Thyroid gland (tissue), 4 donors: ENCODE measurements around the gene BLOC1S6.

ENCODE experiments used
- POLR2A ChIP-seq, 2 donors: fragments of 450-650 bp; IDR thresholded peaks; one replicate each; pipeline ENCODE4 v1.6.1; 2017; ENCODE audit warnings: antibody characterized with exemption in 2 of 2, mild to moderate bottlenecking in 2 of 2, moderate library complexity in 1 of 2
- TF ChIP-seq, protein P1 (sequence below), 6 experiments: fragments of 200-600 bp in 3 of 6; fragments of 450-650 bp in 3 of 6; sonication (generic) in 3 of 6; IDR thresholded peaks; one replicate each; pipeline ENCODE4 v1.5.1; 2016 to 2019; ENCODE audit warnings: antibody characterized with exemption in 6 of 6, mild to moderate bottlenecking in 2 of 6, inconsistent platforms in 1 of 6, moderate library complexity in 1 of 6

DNA sequence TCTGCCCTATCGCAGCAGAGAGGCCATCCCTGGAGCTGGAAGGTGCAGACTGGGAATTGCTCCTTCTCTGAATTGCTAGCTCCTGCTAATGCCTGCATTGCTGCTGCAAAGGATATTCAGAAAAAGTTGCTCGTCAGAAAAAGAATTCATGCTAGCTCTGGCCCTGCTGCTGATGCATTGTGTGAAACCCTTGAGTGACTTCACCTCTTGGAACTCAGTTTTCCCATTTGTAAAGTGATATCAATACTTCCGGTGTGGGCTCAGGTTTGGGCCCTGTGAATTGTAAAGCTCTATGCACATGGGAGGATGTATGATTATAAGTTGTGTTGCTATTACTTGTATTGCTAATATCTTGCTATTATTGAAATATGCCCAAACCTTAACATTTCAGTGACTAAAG lies 59.0 kb downstream of the BLOC1S6 start:
- TF ChIP-seq, protein P1, sequence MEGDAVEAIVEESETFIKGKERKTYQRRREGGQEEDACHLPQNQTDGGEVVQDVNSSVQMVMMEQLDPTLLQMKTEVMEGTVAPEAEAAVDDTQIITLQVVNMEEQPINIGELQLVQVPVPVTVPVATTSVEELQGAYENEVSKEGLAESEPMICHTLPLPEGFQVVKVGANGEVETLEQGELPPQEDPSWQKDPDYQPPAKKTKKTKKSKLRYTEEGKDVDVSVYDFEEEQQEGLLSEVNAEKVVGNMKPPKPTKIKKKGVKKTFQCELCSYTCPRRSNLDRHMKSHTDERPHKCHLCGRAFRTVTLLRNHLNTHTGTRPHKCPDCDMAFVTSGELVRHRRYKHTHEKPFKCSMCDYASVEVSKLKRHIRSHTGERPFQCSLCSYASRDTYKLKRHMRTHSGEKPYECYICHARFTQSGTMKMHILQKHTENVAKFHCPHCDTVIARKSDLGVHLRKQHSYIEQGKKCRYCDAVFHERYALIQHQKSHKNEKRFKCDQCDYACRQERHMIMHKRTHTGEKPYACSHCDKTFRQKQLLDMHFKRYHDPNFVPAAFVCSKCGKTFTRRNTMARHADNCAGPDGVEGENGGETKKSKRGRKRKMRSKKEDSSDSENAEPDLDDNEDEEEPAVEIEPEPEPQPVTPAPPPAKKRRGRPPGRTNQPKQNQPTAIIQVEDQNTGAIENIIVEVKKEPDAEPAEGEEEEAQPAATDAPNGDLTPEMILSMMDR (IDR thresholded peaks at IDR 0.05): no peak
- no peak for TF ChIP-seq POLR2A (IDR thresholded peaks at IDR 0.05)
